Bronchial epithelial cell (primary cell): Measurements from ENCODE around the gene VAMP7. TPM values are rescaled to one million over a fixed set of nuclear protein-coding genes. Genes with fewer than 3 reads are reported as not detected.
"Not testable (repeated sequence)": the region's sequence is repeated elsewhere in the genome, so short reads cannot be mapped to it uniquely, and the experiment has no call there.

Source experiments
- DNase-seq: peaks from one replicate; pipeline ENCODE4 v3.0.0-alpha.2; 2010; ENCODE audit warnings: low read depth
- FAIRE-seq: peaks from 2 replicates; lab custom pipeline; 2011; peaks lifted over from hg19 to GRCh38; lab: Jason Lieb, UNC
- H3K27me3 ChIP-seq: 2 replicates; pipeline ENCODE4 v1.5.1; 2011; ENCODE audit warnings: low read length; ENCODE audit not compliant: control insufficient read depth, insufficient read depth
- H3K36me3 ChIP-seq: 2 replicates; pipeline ENCODE4 v1.5.1; 2011; ENCODE audit warnings: low read length; ENCODE audit not compliant: control insufficient read depth, insufficient read depth
- H3K4me3 ChIP-seq: 2 replicates; pipeline ENCODE4 v1.5.1; 2011; ENCODE audit warnings: mild to moderate bottlenecking, low read depth, low read length, control low read depth
- total RNA-seq: library from RNA; depleted of rRNA; stranded (reverse); fragments of >200 nt; gene quantifications from 2 replicates; pipeline ENCODE4 v1.2.1, GENCODE V29; 2014
- TF ChIP-seq, protein P1 (sequence below): IDR thresholded peaks from 2 replicates; pipeline ENCODE4 v1.5.1; 2011; ENCODE audit warnings: mild to moderate bottlenecking, moderate library complexity, low read length, control low read depth, inconsistent platforms; ENCODE audit not compliant: insufficient read depth, severe bottlenecking

The VAMP7 gene
- total RNA-seq, 1 donor from 2014 or later = 23.2 TPM

DNA sequence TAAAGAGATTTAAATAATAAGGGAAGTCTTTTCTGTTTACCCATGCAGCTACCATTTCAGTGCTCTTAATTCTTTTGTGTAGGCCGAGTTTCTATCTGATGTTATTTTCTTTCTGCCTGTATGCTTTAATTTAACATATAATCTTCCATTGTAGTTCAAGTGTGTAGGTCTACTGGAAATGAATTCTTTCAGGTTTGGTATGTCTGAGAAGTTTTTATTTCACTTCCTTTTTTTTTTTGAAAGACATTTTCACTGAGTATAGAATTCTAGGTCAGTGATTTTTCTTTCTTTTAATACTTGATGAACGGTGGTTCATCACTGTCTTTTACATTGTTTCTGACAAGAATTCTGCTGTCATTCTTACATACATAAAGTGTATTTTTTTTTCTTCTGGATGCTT lies 42.1 kb downstream of the VAMP7 start:
- FAIRE-seq = no peak
- TF ChIP-seq, protein P1, sequence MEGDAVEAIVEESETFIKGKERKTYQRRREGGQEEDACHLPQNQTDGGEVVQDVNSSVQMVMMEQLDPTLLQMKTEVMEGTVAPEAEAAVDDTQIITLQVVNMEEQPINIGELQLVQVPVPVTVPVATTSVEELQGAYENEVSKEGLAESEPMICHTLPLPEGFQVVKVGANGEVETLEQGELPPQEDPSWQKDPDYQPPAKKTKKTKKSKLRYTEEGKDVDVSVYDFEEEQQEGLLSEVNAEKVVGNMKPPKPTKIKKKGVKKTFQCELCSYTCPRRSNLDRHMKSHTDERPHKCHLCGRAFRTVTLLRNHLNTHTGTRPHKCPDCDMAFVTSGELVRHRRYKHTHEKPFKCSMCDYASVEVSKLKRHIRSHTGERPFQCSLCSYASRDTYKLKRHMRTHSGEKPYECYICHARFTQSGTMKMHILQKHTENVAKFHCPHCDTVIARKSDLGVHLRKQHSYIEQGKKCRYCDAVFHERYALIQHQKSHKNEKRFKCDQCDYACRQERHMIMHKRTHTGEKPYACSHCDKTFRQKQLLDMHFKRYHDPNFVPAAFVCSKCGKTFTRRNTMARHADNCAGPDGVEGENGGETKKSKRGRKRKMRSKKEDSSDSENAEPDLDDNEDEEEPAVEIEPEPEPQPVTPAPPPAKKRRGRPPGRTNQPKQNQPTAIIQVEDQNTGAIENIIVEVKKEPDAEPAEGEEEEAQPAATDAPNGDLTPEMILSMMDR = no peak
- no peak for DNase-seq
- Histone ChIP-seq H3K36me3 (no peaks in the 10 kb centered on the region), H3K4me3 (no peak overlapping the region), H3K27me3 (no peaks in the 10 kb centered on the region)

DNA sequence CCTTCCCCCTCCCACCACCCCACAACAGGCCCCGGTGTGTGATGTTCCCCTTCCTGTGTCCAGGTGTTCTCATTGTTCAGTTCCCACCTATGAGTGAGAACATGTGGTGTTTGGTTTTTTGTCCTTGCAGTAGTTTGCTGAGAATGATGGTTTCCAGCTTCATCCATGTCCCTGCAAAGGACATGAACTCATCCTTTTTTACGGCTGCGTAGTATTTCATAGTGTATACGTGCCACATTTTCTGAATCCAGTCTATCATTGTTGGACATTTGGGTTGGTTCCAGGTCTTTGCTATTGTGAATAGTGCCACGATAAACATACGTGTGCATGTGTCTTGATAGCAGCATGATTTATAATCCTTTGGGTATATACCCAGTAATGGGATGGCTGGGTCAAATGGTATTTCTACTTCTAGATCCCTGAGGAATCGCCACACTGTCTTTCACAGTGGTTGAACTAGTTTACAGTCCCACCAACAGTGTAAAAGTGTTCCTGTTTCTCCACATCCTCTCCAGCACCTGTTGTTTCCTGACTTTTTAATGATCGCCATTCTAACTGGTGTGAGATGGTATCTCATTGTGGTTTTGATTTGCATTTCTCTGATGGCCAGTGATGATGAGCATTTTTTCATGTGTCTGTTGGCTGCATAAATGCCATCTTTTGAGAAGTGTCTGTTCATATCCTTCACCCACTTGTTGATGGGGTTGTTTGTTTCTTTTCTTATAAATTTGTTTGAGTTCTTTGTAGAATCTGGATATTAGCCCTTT lies 49.9 kb downstream of the VAMP7 start:
- FAIRE-seq, H3K4me3 ChIP-seq, H3K36me3 ChIP-seq, H3K27me3 ChIP-seq, DNase-seq: not testable (repeated sequence)

- H3K4me3 ChIP-seq = no peak overlapping the region
- no peaks in the 10 kb centered on the region for H3K27me3 ChIP-seq
- no peaks in the 10 kb centered on the region for H3K36me3 ChIP-seq
- no peak for FAIRE-seq
- DNase-seq = no peak
- TF ChIP-seq, protein P1 = no peak
Observed at GRCh38 chrX:155938132-155938531, 57.0 kb downstream of the VAMP7 start.

DNA sequence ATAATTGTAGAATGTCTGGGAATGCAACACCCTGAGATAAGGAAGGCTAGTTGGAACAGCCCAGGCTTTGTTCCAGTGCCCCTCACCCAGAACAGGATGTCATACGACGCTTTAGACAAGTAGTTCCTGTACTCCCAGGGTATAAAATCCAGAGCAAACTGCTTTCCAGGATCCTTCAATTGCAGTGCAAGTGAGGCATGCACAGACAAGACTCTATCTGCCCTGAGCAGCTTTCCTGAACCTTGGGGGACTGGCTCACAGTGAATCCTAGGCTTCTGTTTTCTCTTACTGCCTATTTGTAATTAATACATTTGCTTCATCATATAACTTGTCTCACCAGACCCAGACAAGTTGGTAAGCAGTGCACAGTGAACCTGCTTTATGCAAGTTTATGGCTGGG lies 68.0 kb downstream of the VAMP7 start:
- Histone ChIP-seq H3K36me3 (no peaks in the 10 kb centered on the region), H3K27me3 (no peaks in the 10 kb centered on the region), H3K4me3 (no peak overlapping the region)
- TF ChIP-seq, protein P1 = no peak
- DNase-seq (peak; percentile 80), FAIRE-seq (no peak)

GRCh38 chrX:155951237-155951789 lies 70.2 kb downstream of the VAMP7 start:
- no peak for FAIRE-seq

DNA sequence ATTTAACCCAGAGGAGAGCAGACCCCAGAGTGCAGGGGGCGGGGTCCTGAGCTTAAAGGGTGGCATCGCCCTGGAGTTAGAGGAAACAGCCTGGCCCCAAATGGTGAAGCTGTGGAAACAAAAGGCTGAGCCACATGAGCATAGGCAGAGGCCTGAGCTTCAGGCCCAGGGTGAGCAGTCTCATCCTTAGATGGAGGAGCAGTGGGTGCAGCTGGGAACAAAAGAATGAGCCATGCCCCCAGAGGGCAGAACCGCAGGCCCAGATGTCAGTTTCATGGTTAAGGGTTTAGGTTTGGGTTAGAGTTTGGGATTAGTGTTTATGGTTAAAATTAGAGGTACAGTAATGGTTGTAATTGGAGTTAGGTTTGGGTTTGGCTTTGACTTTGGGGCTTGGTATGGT lies 71.9 kb downstream of the VAMP7 start:
- H3K27me3 ChIP-seq = no peaks in the 10 kb centered on the region
- TF ChIP-seq, protein P1 = no peak
- DNase-seq (no peak), FAIRE-seq (no peak)
- H3K4me3 ChIP-seq = no peak overlapping the region
- no peaks in the 10 kb centered on the region for H3K36me3 ChIP-seq

More at GRCh38 chrX:155951237-155951789, 70.2 kb downstream of the VAMP7 start:
- TF ChIP-seq, protein P1 = no peak
- Histone ChIP-seq H3K4me3 (no peak overlapping the region), H3K36me3 (no peaks in the 10 kb centered on the region), H3K27me3 (no peaks in the 10 kb centered on the region)
- DNase-seq = no peak
